GM23338 (cell line): Measurements from ENCODE around the gene NINL. TPM values are rescaled to one million over a fixed set of nuclear protein-coding genes. Genes with fewer than 3 reads are reported as not detected.

Experiments
- ATAC-seq: fragments of 200-7000 bp; cut with Tn5 transposase; 3 replicates; pipeline ENCODE4 v1.9.1; 2020
- DNase-seq: peaks from one replicate; pipeline ENCODE4 v3.0.0-alpha.2; 2015; ENCODE audit warnings: low spot score
- H2AFZ ChIP-seq: fragments of 200-600 bp; sonication (generic); 2 replicates; pipeline ENCODE4 v1.8.0; 2016; ENCODE audit warnings: antibody characterized with exemption, mild to moderate bottlenecking, moderate library complexity
- H3F3A ChIP-seq: fragments of 200-600 bp; sonication (generic); replicated peaks from 2 replicates; pipeline ENCODE4 v1.8.0; 2017; ENCODE audit warnings: antibody characterized with exemption, mixed run types, low read depth
- H3K27ac ChIP-seq: fragments of 200-600 bp; sonication (generic); 2 replicates; pipeline ENCODE4 v1.6.1; 2016; ENCODE audit warnings: low read depth
- H3K27me3 ChIP-seq: fragments of 200-600 bp; sonication (generic); 2 replicates; pipeline ENCODE4 v1.8.0; 2016; ENCODE audit warnings: mild to moderate bottlenecking, mixed run types, moderate library complexity; ENCODE audit not compliant: insufficient read depth
- H3K36me3 ChIP-seq: fragments of 200-600 bp; sonication (generic); 2 replicates; pipeline ENCODE4 v1.8.0; 2016; ENCODE audit warnings: mild to moderate bottlenecking; ENCODE audit not compliant: insufficient read depth
- H3K4me1 ChIP-seq: fragments of 200-600 bp; sonication (generic); 2 replicates; pipeline ENCODE4 v1.8.0; 2016; ENCODE audit warnings: mild to moderate bottlenecking, moderate library complexity; ENCODE audit not compliant: insufficient read depth
- H3K4me2 ChIP-seq: fragments of 200-600 bp; sonication (generic); 2 replicates; pipeline ENCODE4 v1.7.1; 2017; ENCODE audit warnings: mixed run types
- H3K4me3 ChIP-seq: fragments of 200-600 bp; sonication (generic); 2 replicates; pipeline ENCODE4 v1.6.1; 2016; ENCODE audit warnings: mixed run types
- H3K79me2 ChIP-seq: fragments of 200-600 bp; sonication (generic); replicated peaks from 2 replicates; pipeline ENCODE4 v1.8.0; 2017; ENCODE audit warnings: mild to moderate bottlenecking; ENCODE audit not compliant: insufficient read depth
- H3K9me2 ChIP-seq: fragments of 200-600 bp; sonication (generic); 2 replicates; pipeline ENCODE4 v1.8.0; 2017; ENCODE audit not compliant: insufficient read depth
- H4K20me1 ChIP-seq: fragments of 200-600 bp; sonication (generic); replicated peaks from 2 replicates; pipeline ENCODE4 v1.8.0; 2017; ENCODE audit warnings: mild to moderate bottlenecking; ENCODE audit not compliant: insufficient read depth
- H3K27ac Mint-ChIP-seq: 2 replicates; pipeline ENCODE4 v1.8.0; 2020; ENCODE audit warnings: inconsistent platforms, mild to moderate bottlenecking, moderate library complexity, mixed read lengths
- H3K27me3 Mint-ChIP-seq: 3 replicates; pipeline ENCODE4 v1.8.0; 2022; ENCODE audit warnings: low read depth, mild to moderate bottlenecking, moderate library complexity, mixed read lengths, inconsistent platforms; ENCODE audit not compliant: insufficient read depth, poor library complexity
- H3K36me3 Mint-ChIP-seq: 3 replicates; pipeline ENCODE4 v1.8.0; 2021; ENCODE audit warnings: low read depth, mild to moderate bottlenecking, inconsistent platforms, moderate library complexity, mixed read lengths
- H3K4me1 Mint-ChIP-seq: 3 replicates; pipeline ENCODE4 v1.8.0; 2020; ENCODE audit warnings: mild to moderate bottlenecking, inconsistent platforms, mixed read lengths
- H3K4me3 Mint-ChIP-seq: 3 replicates; pipeline ENCODE4 v1.8.0; 2021; ENCODE audit warnings: moderate library complexity, mild to moderate bottlenecking, inconsistent platforms, mixed read lengths
- H3K9me3 Mint-ChIP-seq: 3 replicates; pipeline ENCODE4 v1.8.0; 2020; ENCODE audit warnings: moderate library complexity, mild to moderate bottlenecking, inconsistent platforms, mixed read lengths
- CREB1 ChIP-seq: fragments of 250-450 bp; sonication (Bioruptor Pico); IDR thresholded peaks from 2 replicates; pipeline ENCODE4 v1.5.0; 2020; ENCODE audit warnings: low read depth, mild to moderate bottlenecking, moderate library complexity
- CTCF ChIP-seq, 2 experiments: fragments of 200-600 bp in 1 of 2; sonication (generic) in 1 of 2; conservative IDR thresholded peaks; 2 replicates each; pipeline versions ENCODE4 v1.5.1 to v1.6.1; 2016 to 2017; ENCODE audit warnings: antibody characterized with exemption in 2 of 2, low read depth in 2 of 2, mild to moderate bottlenecking in 2 of 2, moderate library complexity in 1 of 2
- ETS1 ChIP-seq: IDR thresholded peaks from 2 replicates; pipeline ENCODE4 v1.6.1; 2016; ENCODE audit warnings: antibody characterized with exemption
- EZH2 ChIP-seq: fragments of 200-600 bp; sonication (generic); IDR thresholded peaks from one replicate; pipeline ENCODE4 v1.8.0; 2017; ENCODE audit warnings: antibody characterized with exemption, mild to moderate bottlenecking, low read depth; ENCODE audit not compliant: unreplicated experiment
- EZH2phosphoT487 ChIP-seq: fragments of 200-600 bp; sonication (generic); IDR thresholded peaks from one replicate; pipeline ENCODE4 v1.8.1; 2018; ENCODE audit warnings: antibody characterized with exemption; ENCODE audit not compliant: unreplicated experiment
- JUNB ChIP-seq: IDR thresholded peaks from one replicate; pipeline ENCODE4 v1.6.1; 2016; ENCODE audit warnings: antibody characterized with exemption; ENCODE audit not compliant: unreplicated experiment
- NANOG ChIP-seq: IDR thresholded peaks from 2 replicates; pipeline ENCODE4 v1.6.1; 2016; ENCODE audit warnings: antibody characterized with exemption, borderline replicate concordance
- POLR2AphosphoS5 ChIP-seq: IDR thresholded peaks from 2 replicates; pipeline ENCODE4 v1.6.1; 2016; ENCODE audit warnings: antibody characterized with exemption, low read depth
- REST ChIP-seq: IDR thresholded peaks from one replicate; pipeline ENCODE4 v1.6.1; 2018; ENCODE audit warnings: antibody characterized with exemption; ENCODE audit not compliant: unreplicated experiment
- STAT1 ChIP-seq: IDR thresholded peaks from one replicate; pipeline ENCODE4 v1.6.1; 2016; ENCODE audit warnings: antibody characterized with exemption; ENCODE audit not compliant: unreplicated experiment
- ZNF114 ChIP-seq: fragments of 250-450 bp; sonication (Bioruptor Pico); IDR thresholded peaks from 2 replicates; pipeline ENCODE4 v1.5.0; 2020; ENCODE audit warnings: mild to moderate bottlenecking, moderate library complexity
- ZNF331 ChIP-seq: fragments of 250-450 bp; sonication (Bioruptor Pico); IDR thresholded peaks from 2 replicates; pipeline ENCODE4 v1.5.0; 2020; ENCODE audit warnings: low read depth, mild to moderate bottlenecking, moderate library complexity
- ZNF462 ChIP-seq: fragments of 250-450 bp; sonication (Bioruptor Pico); IDR thresholded peaks from 2 replicates; pipeline ENCODE4 v1.5.0; 2020; ENCODE audit warnings: mild to moderate bottlenecking, moderate library complexity
- polyA plus RNA-seq: library from polyadenylated mRNA; unstranded; fragments of >200 nt; fragmentation: Nextera tagmentation; extraction: Ambion mirVana; gene quantifications from 2 replicates; pipeline ENCODE4 v1.2.1, GENCODE V29; 2016
- total RNA-seq: library from RNA; depleted of rRNA; stranded (reverse); fragments of >200 nt; shearing (Covaris generic); gene quantifications from 2 replicates; pipeline ENCODE4 v1.2.3, GENCODE V29; 2014

Gene NINL
- total and polyA plus RNA-seq, 2 experiments from 2014 or later, result 18.0 to 31.2 TPM

- H3K4me1 ChIP-seq, result no peaks in the 10 kb centered on the region
- peaks cover 5% of the 10 kb centered on the region; the same call in 1 of the 2 replicates for H3K36me3 ChIP-seq
- H3F3A ChIP-seq, result no peaks in the 10 kb centered on the region
- H3K9me3 Mint-ChIP-seq, result no peaks in the 10 kb centered on the region; the same call in 2 of the 3 replicates
- H3K79me2 ChIP-seq, result no peaks in the 10 kb centered on the region
- no peak overlapping the region for H3K4me2 ChIP-seq
- peaks cover 16% of the 10 kb centered on the region for H3K27me3 Mint-ChIP-seq
- no peaks in the 10 kb centered on the region for H3K4me1 Mint-ChIP-seq
- H3K4me3 ChIP-seq, result no peak overlapping the region
- no peak for TF ChIP-seq ZNF462
- no peak for TF ChIP-seq JUNB
- TF ChIP-seq EZH2phosphoT487, result no peak
- no peak for TF ChIP-seq CTCF (conservative IDR thresholded peaks at IDR 0.05; ENCODE audit: low read depth in 2 of 2)
- TF ChIP-seq NANOG, result no peak
- TF ChIP-seq REST, result no peak
- no peak for TF ChIP-seq POLR2AphosphoS5
- no peak for TF ChIP-seq CREB1 (CRISPR knock-in tag)
- no peak for TF ChIP-seq ETS1
- no peak for TF ChIP-seq EZH2
- TF ChIP-seq ZNF114 (CRISPR knock-in tag), result no peak
- no peak for TF ChIP-seq ZNF331
- TF ChIP-seq STAT1, result no peak
- peak overlapping the region; percentile 56; the same call in 1 of the 2 replicates for H3K27ac Mint-ChIP-seq
- no peak overlapping the region for H3K4me3 Mint-ChIP-seq
- no peak for DNase-seq
- no peaks in the 10 kb centered on the region for H3K9me2 ChIP-seq
- no peak for ATAC-seq
- H3K36me3 Mint-ChIP-seq, result peaks cover 58% of the 10 kb centered on the region
- no peaks in the 10 kb centered on the region for H3K27me3 ChIP-seq
- H3K27ac ChIP-seq, result no peak overlapping the region
- no peaks in the 10 kb centered on the region; the same call in 1 of the 2 replicates for H4K20me1 ChIP-seq
- no peak overlapping the region for H2AFZ ChIP-seq
These were observed 120.7 kb downstream of the NINL start for GRCh38 chr20:25464501-25465242.
